LNCAP (cell line): ENCODE data around the gene PIEZO1.

Experiments
- CTCF ChIP-seq: fragments of 450-650 bp; IDR thresholded peaks from 2 replicates; pipeline ENCODE4 v1.5.1; 2017; ENCODE audit warnings: mild to moderate bottlenecking

PIEZO1 gene

GRCh38 chr16:88754109-88754911, 30.7 kb downstream of the PIEZO1 start:
- no peak for TF ChIP-seq CTCF

- no peak for TF ChIP-seq CTCF
Measured at GRCh38 chr16:88753602-88754001, 31.4 kb downstream of the PIEZO1 start.

- TF ChIP-seq CTCF, result no peak
Measured at GRCh38 chr16:88753191-88753590, 31.8 kb downstream of the PIEZO1 start.

GRCh38 chr16:88752386-88753002, 32.5 kb downstream of the PIEZO1 start:
- TF ChIP-seq CTCF, result no peak

- no peak for TF ChIP-seq CTCF
Measured at GRCh38 chr16:88750854-88751253, 34.2 kb downstream of the PIEZO1 start.

GRCh38 chr16:88749358-88749757, 35.7 kb downstream of the PIEZO1 start:
- no peak for TF ChIP-seq CTCF

- TF ChIP-seq CTCF, result no peak
Measured at GRCh38 chr16:88748364-88748763, 36.7 kb downstream of the PIEZO1 start.
